OCI-LY1 (cell line): ENCODE results near the gene PIAS1.

ENCODE experiments used
- EZH2 ChIP-seq: fragments of 200-600 bp; sonication (generic), shearing (Covaris generic); IDR thresholded peaks from 2 replicates; pipeline ENCODE4 v1.8.0; 2017; ENCODE audit warnings: borderline replicate concordance, mixed run types, mild to moderate bottlenecking, antibody characterized with exemption, low read length, moderate library complexity, mixed read lengths
- TF ChIP-seq, protein P1 (sequence below): fragments of 200-600 bp; sonication (generic), shearing (Covaris generic); IDR thresholded peaks from 2 replicates; pipeline ENCODE4 v1.5.1; 2017; ENCODE audit warnings: mild to moderate bottlenecking, antibody characterized with exemption, low read length, moderate library complexity, mixed read lengths

DNA sequence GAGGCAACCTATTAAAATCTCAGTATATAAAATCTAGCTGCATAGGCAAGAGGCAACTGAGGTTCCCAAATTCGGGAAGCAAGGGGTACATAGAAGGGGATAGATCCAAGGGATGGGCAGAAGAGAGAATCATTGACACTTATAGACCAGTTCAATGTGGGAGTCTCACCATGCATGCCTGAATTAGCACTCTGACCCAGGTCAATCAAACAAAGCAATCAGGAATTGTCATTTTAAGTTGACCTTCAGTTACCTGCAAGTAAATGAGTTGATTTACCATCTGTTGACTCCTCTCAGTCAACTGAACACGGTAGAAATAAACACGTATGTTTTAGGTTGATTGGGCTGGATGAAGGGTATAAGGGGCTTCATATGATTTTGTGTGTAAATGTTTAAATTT lies 33.4 kb upstream of the PIAS1 start:
- TF ChIP-seq, protein P1, sequence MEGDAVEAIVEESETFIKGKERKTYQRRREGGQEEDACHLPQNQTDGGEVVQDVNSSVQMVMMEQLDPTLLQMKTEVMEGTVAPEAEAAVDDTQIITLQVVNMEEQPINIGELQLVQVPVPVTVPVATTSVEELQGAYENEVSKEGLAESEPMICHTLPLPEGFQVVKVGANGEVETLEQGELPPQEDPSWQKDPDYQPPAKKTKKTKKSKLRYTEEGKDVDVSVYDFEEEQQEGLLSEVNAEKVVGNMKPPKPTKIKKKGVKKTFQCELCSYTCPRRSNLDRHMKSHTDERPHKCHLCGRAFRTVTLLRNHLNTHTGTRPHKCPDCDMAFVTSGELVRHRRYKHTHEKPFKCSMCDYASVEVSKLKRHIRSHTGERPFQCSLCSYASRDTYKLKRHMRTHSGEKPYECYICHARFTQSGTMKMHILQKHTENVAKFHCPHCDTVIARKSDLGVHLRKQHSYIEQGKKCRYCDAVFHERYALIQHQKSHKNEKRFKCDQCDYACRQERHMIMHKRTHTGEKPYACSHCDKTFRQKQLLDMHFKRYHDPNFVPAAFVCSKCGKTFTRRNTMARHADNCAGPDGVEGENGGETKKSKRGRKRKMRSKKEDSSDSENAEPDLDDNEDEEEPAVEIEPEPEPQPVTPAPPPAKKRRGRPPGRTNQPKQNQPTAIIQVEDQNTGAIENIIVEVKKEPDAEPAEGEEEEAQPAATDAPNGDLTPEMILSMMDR = no peak
- TF ChIP-seq EZH2 = no peak
